Liver (tissue), 9 donors: ENCODE results near the gene PROC. TPM values are rescaled to one million over a fixed set of nuclear protein-coding genes. Genes with fewer than 3 reads are reported as not detected.

Experiments used
- DNase-seq: peaks from one replicate; pipeline ENCODE4 v3.0.0-alpha.2; 2017; ENCODE audit warnings: low spot score
- H3K27ac ChIP-seq, 2 donors: one replicate each; pipeline ENCODE4 v1.7.0; 2013; ENCODE audit warnings: inconsistent platforms in 2 of 2, low read length in 2 of 2, control low read depth in 1 of 2, low read depth in 1 of 2, mild to moderate bottlenecking in 1 of 2
- H3K27me3 ChIP-seq, 4 donors: one replicate each; pipeline versions ENCODE4 v1.6.1 to v1.7.0; 2013; ENCODE audit warnings: low read length in 3 of 4, inconsistent platforms in 1 of 4, mild to moderate bottlenecking in 1 of 4, moderate library complexity in 1 of 4; ENCODE audit not compliant: control insufficient read depth in 4 of 4, insufficient read depth in 4 of 4
- H3K36me3 ChIP-seq, 4 donors: one replicate each; pipeline versions ENCODE4 v1.6.1 to v1.7.0; 2013; ENCODE audit warnings: low read length in 3 of 4, mild to moderate bottlenecking in 3 of 4, low read depth in 1 of 4, moderate library complexity in 1 of 4; ENCODE audit not compliant: control insufficient read depth in 4 of 4, insufficient read depth in 3 of 4
- H3K4me1 ChIP-seq, 4 donors: one replicate each; pipeline versions ENCODE4 v1.6.1 to v1.7.0; 2013; ENCODE audit warnings: low read length in 3 of 4, mild to moderate bottlenecking in 3 of 4, moderate library complexity in 1 of 4; ENCODE audit not compliant: control insufficient read depth in 4 of 4, insufficient read depth in 4 of 4
- H3K4me3 ChIP-seq, 3 donors: one replicate each; pipeline versions ENCODE4 v1.6.1 to v1.7.0; 2013; ENCODE audit warnings: low read length in 3 of 3, control low read depth in 1 of 3, low read depth in 1 of 3, mild to moderate bottlenecking in 1 of 3
- H3K9ac ChIP-seq, 2 donors: one replicate each; pipeline ENCODE4 v1.7.0; 2013; ENCODE audit warnings: low read length in 2 of 2, mild to moderate bottlenecking in 2 of 2, moderate library complexity in 2 of 2, control low read depth in 1 of 2, low read depth in 1 of 2
- H3K9me3 ChIP-seq, 4 donors: one replicate each; pipeline versions ENCODE4 v1.6.1 to v1.7.0; 2013; ENCODE audit warnings: low read length in 3 of 4; ENCODE audit not compliant: control insufficient read depth in 4 of 4
- EGR1 ChIP-seq, 2 donors: IDR thresholded peaks; 2 replicates each; pipeline ENCODE4 v1.6.1; 2016 to 2018; ENCODE audit warnings: antibody characterized with exemption in 2 of 2, low read depth in 2 of 2
- FOXA1 ChIP-seq: IDR thresholded peaks from 2 replicates; pipeline ENCODE4 v1.6.1; 2016; ENCODE audit warnings: antibody characterized with exemption
- FOXA2 ChIP-seq: IDR thresholded peaks from 2 replicates; pipeline ENCODE4 v1.6.1; 2016; ENCODE audit warnings: antibody characterized with exemption
- HNF4A ChIP-seq, 2 donors: conservative IDR thresholded peaks; 2 replicates each; pipeline ENCODE4 v1.6.1; 2016; ENCODE audit warnings: antibody characterized with exemption in 2 of 2, mild to moderate bottlenecking in 2 of 2
- JUND ChIP-seq, 2 donors: IDR thresholded peaks; 2 replicates each; pipeline ENCODE4 v1.6.1; 2016; ENCODE audit warnings: antibody characterized with exemption in 2 of 2
- MAX ChIP-seq: IDR thresholded peaks from 2 replicates; pipeline ENCODE4 v1.6.1; 2016; ENCODE audit warnings: antibody characterized with exemption
- NR2F2 ChIP-seq: IDR thresholded peaks from 2 replicates; pipeline ENCODE4 v1.6.1; 2016; ENCODE audit warnings: antibody characterized with exemption
- SP1 ChIP-seq: IDR thresholded peaks from 2 replicates; pipeline ENCODE4 v1.6.1; 2018; ENCODE audit warnings: antibody characterized with exemption, mild to moderate bottlenecking
- YY1 ChIP-seq: IDR thresholded peaks from 2 replicates; pipeline ENCODE4 v1.6.1; 2016; ENCODE audit warnings: antibody characterized with exemption, mild to moderate bottlenecking
- WGBS: extraction: QIAGEN DNeasy Blood & Tissue Kit; methylation state at CpG from one replicate; pipeline ENCODE4 v1.1.7; 2013; 5-methylcytosine and 5-hydroxymethylcytosine counted together
- polyA plus RNA-seq, 2 donors: library from polyadenylated mRNA; stranded (reverse) in 1 of 2; unstranded in 1 of 2; fragments of 200-250 nt in 1 of 2; fragments of >200 nt in 1 of 2; fragmentation: Nextera tagmentation in 1 of 2; extraction: Ambion mirVana in 1 of 2; gene quantifications; one replicate each; pipeline versions ENCODE4 v1.2.1 to v1.2.3, GENCODE V29; 2013 to 2015
- total RNA-seq, 2 donors: library from RNA; depleted of rRNA; stranded (reverse); fragments of >200 nt; gene quantifications; one replicate each; pipeline ENCODE4 v1.2.3, GENCODE V29; 2014
- TF ChIP-seq, protein P1 (sequence below): IDR thresholded peaks from 2 replicates; pipeline ENCODE4 v1.6.1; 2016; ENCODE audit warnings: antibody characterized with exemption
- TF ChIP-seq, protein P2 (sequence below): IDR thresholded peaks from 2 replicates; pipeline ENCODE4 v1.6.1; 2016; ENCODE audit warnings: antibody characterized with exemption, mild to moderate bottlenecking
- TF ChIP-seq, protein P3 (sequence below): IDR thresholded peaks from 2 replicates; pipeline ENCODE4 v1.6.1; 2016; ENCODE audit warnings: antibody characterized with exemption
- donor health status: healthy.
- donor health status: healthy.
- donor health status: healthy.
- donor health status: healthy.
- donor health status: healthy.

The PROC gene
- total and polyA plus RNA-seq, 4 donors, result 150 to 407 (median 341) TPM

- no peak for DNase-seq
- Histone ChIP-seq H3K36me3 (peaks cover 0 to 2% (median 1%) of the 10 kb centered on the region in 4 donors), H3K4me1 (peaks cover 5 to 22% (median 11%) of the 10 kb centered on the region in 4 donors)
Observed at GRCh38 chr2:127378720-127379119, 39.5 kb upstream of the PROC start.

GRCh38 chr2:127379712-127380355 lies 38.4 kb upstream of the PROC start:
- Histone ChIP-seq H3K27me3 (no peaks in the 10 kb centered on the region), H3K27ac (no peak overlapping the region), H3K4me3 (no peak overlapping the region), H3K36me3 (peaks cover 0 to 2% (median 1%) of the 10 kb centered on the region in 4 donors), H3K9ac (no peak overlapping the region), H3K4me1 (peaks cover 9 to 22% (median 12%) of the 10 kb centered on the region in 4 donors), H3K9me3 (no peaks in the 10 kb centered on the region)
- no peak for DNase-seq
- TF ChIP-seq, protein P1, sequence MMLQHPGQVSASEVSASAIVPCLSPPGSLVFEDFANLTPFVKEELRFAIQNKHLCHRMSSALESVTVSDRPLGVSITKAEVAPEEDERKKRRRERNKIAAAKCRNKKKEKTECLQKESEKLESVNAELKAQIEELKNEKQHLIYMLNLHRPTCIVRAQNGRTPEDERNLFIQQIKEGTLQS, result no peak
- TF ChIP-seq SP1 (no peak), YY1 (no peak), NR2F2 (no peak), FOXA1 (no peak), JUND (IDR thresholded peaks at IDR 0.05) (no peak)
- TF ChIP-seq, protein P2, sequence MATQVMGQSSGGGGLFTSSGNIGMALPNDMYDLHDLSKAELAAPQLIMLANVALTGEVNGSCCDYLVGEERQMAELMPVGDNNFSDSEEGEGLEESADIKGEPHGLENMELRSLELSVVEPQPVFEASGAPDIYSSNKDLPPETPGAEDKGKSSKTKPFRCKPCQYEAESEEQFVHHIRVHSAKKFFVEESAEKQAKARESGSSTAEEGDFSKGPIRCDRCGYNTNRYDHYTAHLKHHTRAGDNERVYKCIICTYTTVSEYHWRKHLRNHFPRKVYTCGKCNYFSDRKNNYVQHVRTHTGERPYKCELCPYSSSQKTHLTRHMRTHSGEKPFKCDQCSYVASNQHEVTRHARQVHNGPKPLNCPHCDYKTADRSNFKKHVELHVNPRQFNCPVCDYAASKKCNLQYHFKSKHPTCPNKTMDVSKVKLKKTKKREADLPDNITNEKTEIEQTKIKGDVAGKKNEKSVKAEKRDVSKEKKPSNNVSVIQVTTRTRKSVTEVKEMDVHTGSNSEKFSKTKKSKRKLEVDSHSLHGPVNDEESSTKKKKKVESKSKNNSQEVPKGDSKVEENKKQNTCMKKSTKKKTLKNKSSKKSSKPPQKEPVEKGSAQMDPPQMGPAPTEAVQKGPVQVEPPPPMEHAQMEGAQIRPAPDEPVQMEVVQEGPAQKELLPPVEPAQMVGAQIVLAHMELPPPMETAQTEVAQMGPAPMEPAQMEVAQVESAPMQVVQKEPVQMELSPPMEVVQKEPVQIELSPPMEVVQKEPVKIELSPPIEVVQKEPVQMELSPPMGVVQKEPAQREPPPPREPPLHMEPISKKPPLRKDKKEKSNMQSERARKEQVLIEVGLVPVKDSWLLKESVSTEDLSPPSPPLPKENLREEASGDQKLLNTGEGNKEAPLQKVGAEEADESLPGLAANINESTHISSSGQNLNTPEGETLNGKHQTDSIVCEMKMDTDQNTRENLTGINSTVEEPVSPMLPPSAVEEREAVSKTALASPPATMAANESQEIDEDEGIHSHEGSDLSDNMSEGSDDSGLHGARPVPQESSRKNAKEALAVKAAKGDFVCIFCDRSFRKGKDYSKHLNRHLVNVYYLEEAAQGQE, result no peak
- WGBS, result 88% methylated on average over 4 of the region's 4 CpGs

More at GRCh38 chr2:127378720-127379119, 39.5 kb upstream of the PROC start:
- no peaks in the 10 kb centered on the region for H3K9me3 ChIP-seq
- no peak for TF ChIP-seq FOXA1
- TF ChIP-seq, protein P1, result no peak
- TF ChIP-seq, protein P3, sequence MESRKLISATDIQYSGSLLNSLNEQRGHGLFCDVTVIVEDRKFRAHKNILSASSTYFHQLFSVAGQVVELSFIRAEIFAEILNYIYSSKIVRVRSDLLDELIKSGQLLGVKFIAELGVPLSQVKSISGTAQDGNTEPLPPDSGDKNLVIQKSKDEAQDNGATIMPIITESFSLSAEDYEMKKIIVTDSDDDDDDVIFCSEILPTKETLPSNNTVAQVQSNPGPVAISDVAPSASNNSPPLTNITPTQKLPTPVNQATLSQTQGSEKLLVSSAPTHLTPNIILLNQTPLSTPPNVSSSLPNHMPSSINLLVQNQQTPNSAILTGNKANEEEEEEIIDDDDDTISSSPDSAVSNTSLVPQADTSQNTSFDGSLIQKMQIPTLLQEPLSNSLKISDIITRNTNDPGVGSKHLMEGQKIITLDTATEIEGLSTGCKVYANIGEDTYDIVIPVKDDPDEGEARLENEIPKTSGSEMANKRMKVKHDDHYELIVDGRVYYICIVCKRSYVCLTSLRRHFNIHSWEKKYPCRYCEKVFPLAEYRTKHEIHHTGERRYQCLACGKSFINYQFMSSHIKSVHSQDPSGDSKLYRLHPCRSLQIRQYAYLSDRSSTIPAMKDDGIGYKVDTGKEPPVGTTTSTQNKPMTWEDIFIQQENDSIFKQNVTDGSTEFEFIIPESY, result no peak
- TF ChIP-seq, protein P2, result no peak
- TF ChIP-seq EGR1 (IDR thresholded peaks at IDR 0.05; ENCODE audit: low read depth in 2 of 2), result no peak
- no peak for TF ChIP-seq NR2F2
- no peak for TF ChIP-seq SP1
- TF ChIP-seq HNF4A (conservative IDR thresholded peaks at IDR 0.05), result no peak
- TF ChIP-seq FOXA2, result no peak
- no peak for TF ChIP-seq MAX
- 95% methylated on average over 6 of the region's 6 CpGs for WGBS
- H3K4me3 ChIP-seq, result no peak overlapping the region
- no peak overlapping the region for H3K27ac ChIP-seq
- H3K27me3 ChIP-seq, result no peaks in the 10 kb centered on the region
- H3K9ac ChIP-seq, result no peak overlapping the region
